ENCODE data around the gene A3GALT2.

- peak; percentile 66 to 87 (median 76) for TF ChIP-seq CTCF (IDR thresholded peaks at IDR 0.05)
- no peak for TF ChIP-seq POLR2A (IDR thresholded peaks at IDR 0.05)
These were observed 22.1 kb downstream of the A3GALT2 start for GRCh38 chr1:33298623-33299277.

Data from uterus (tissue), 2 donors.